ENCODE data around the gene HS3ST5. TPM values are rescaled to one million over a fixed set of nuclear protein-coding genes. Genes with fewer than 3 reads are reported as not detected.

HS3ST5 gene
- polyA plus RNA-seq, 3 donors: not detected

GRCh38 chr6:114042267-114043016 lies 300.4 kb downstream of the HS3ST5 start:
- H2AFZ ChIP-seq (ENCODE audit: insufficient read depth, low read depth, low read length, poor library complexity, severe bottlenecking): no peak overlapping the region
- Mint-ChIP-seq H3K27ac (no peak overlapping the region), H3K36me3 (no peaks in the 10 kb centered on the region), H3K4me1 (no peaks in the 10 kb centered on the region), H3K9me3 (peaks cover 0 to 7% (median 0%) of the 10 kb centered on the region in 7 donors), H3K27me3 (ENCODE audit: low read depth in 3 of 3) (peaks cover 0 to 9% (median 0%) of the 10 kb centered on the region in 3 donors), H3K4me3 (no peak overlapping the region)
- DNase-seq: no peak
- no peaks in the 10 kb centered on the region for H3K27me3 ChIP-seq (ENCODE audit: control insufficient read depth in 2 of 2, insufficient read depth in 2 of 2, low read length in 2 of 2)
- H4K20me1 ChIP-seq (ENCODE audit: insufficient read depth, low read length): no peaks in the 10 kb centered on the region
- intact Hi-C loops (cut with micrococcal nuclease): no loop called here
- TF ChIP-seq CTCF (IDR thresholded peaks at IDR 0.05): no peak
- H3K79me2 ChIP-seq (ENCODE audit: insufficient read depth, low read length): no peaks in the 10 kb centered on the region
- 100% methylated on average over 4 of the region's 7 CpGs for WGBS (ENCODE audit: insufficient coverage)
- peaks cover 0 to 5% of the 10 kb centered on the region in 2 donors for H3K9me3 ChIP-seq (replicated peaks in 1 of 2; ENCODE audit: control insufficient read depth in 1 of 2, insufficient read depth in 1 of 2, low read length in 2 of 2)
- peaks cover 0 to 5% of the 10 kb centered on the region in 2 donors for H3K4me1 ChIP-seq (ENCODE audit: control insufficient read depth in 1 of 2, insufficient read depth in 2 of 2, low read length in 2 of 2)
- no peak overlapping the region for H3K27ac ChIP-seq (ENCODE audit: low read depth in 1 of 2, low read length in 2 of 2)
- no peaks in the 10 kb centered on the region for H3K36me3 ChIP-seq (replicated peaks in 1 of 2; ENCODE audit: control insufficient read depth in 1 of 2, insufficient read depth in 2 of 2, low read length in 2 of 2)
- H3K9ac ChIP-seq (ENCODE audit: insufficient read depth, low read length, poor library complexity, severe bottlenecking): no peak overlapping the region
- no peak overlapping the region for H3K4me3 ChIP-seq (replicated peaks in 1 of 3; ENCODE audit: low read depth in 2 of 3, low read length in 3 of 3)
- no peak overlapping the region for H3K4me2 ChIP-seq (replicated peaks; ENCODE audit: extremely low read depth, low read length, poor library complexity, severe bottlenecking)

- DNase-seq: no peak
- Histone ChIP-seq H3K9ac (ENCODE audit: insufficient read depth, low read length, poor library complexity, severe bottlenecking) (no peak overlapping the region), H3K36me3 (replicated peaks in 1 of 2; ENCODE audit: control insufficient read depth in 1 of 2, insufficient read depth in 2 of 2, low read length in 2 of 2) (no peaks in the 10 kb centered on the region), H4K20me1 (ENCODE audit: insufficient read depth, low read length) (no peaks in the 10 kb centered on the region), H3K4me1 (ENCODE audit: control insufficient read depth in 1 of 2, insufficient read depth in 2 of 2, low read length in 2 of 2) (peaks cover 0 to 5% of the 10 kb centered on the region in 2 donors), H2AFZ (ENCODE audit: insufficient read depth, low read depth, low read length, poor library complexity, severe bottlenecking) (no peak overlapping the region), H3K9me3 (replicated peaks in 1 of 2; ENCODE audit: control insufficient read depth in 1 of 2, insufficient read depth in 1 of 2, low read length in 2 of 2) (peaks cover 0 to 5% of the 10 kb centered on the region in 2 donors), H3K27ac (ENCODE audit: low read depth in 1 of 2, low read length in 2 of 2) (no peak overlapping the region), H3K4me2 (replicated peaks; ENCODE audit: extremely low read depth, low read length, poor library complexity, severe bottlenecking) (no peak overlapping the region), H3K27me3 (ENCODE audit: control insufficient read depth in 2 of 2, insufficient read depth in 2 of 2, low read length in 2 of 2) (no peaks in the 10 kb centered on the region), H3K4me3 (replicated peaks in 1 of 3; ENCODE audit: low read depth in 2 of 3, low read length in 3 of 3) (no peak overlapping the region), H3K79me2 (ENCODE audit: insufficient read depth, low read length) (no peaks in the 10 kb centered on the region)
- intact Hi-C loops (cut with micrococcal nuclease): no loop called here
- Mint-ChIP-seq H3K27me3 (ENCODE audit: low read depth in 3 of 3) (peaks cover 0 to 7% (median 0%) of the 10 kb centered on the region in 3 donors), H3K4me3 (no peak overlapping the region), H3K27ac (no peak overlapping the region), H3K4me1 (no peaks in the 10 kb centered on the region), H3K36me3 (no peaks in the 10 kb centered on the region), H3K9me3 (peaks cover 0 to 7% (median 1%) of the 10 kb centered on the region in 7 donors)
- no peak for TF ChIP-seq CTCF (IDR thresholded peaks at IDR 0.05)
- WGBS (ENCODE audit: insufficient coverage): no CpG with 5 or more reads among the region's 2 CpGs
Measured at GRCh38 chr6:114040871-114041270, 302.0 kb downstream of the HS3ST5 start.
